Ishikawa (cell line): Measurements from ENCODE around the gene GRIN2D.

Source experiments
- CEBPB ChIP-seq: IDR thresholded peaks from 2 replicates; pipeline ENCODE4 v1.6.1; 2012
- CREB1 ChIP-seq: IDR thresholded peaks from 2 replicates; pipeline ENCODE4 v1.6.1; 2012; ENCODE audit warnings: low read depth
- EP300 ChIP-seq: IDR thresholded peaks from 2 replicates; pipeline ENCODE4 v1.6.1; 2012; ENCODE audit warnings: borderline replicate concordance
- NFIC ChIP-seq: IDR thresholded peaks from 2 replicates; pipeline ENCODE4 v1.6.1; 2012
- RAD21 ChIP-seq: IDR thresholded peaks from 2 replicates; pipeline ENCODE4 v1.6.1; 2012; ENCODE audit warnings: low read depth
- REST ChIP-seq: IDR thresholded peaks from 2 replicates; pipeline ENCODE4 v1.6.1; 2012; ENCODE audit warnings: low read depth, mild to moderate bottlenecking
- TAF1 ChIP-seq: IDR thresholded peaks from 2 replicates; pipeline ENCODE4 v1.6.1; 2012; ENCODE audit warnings: low read depth, mild to moderate bottlenecking
- TEAD4 ChIP-seq: IDR thresholded peaks from 2 replicates; pipeline ENCODE4 v1.6.1; 2012
- YY1 ChIP-seq: IDR thresholded peaks from 2 replicates; pipeline ENCODE4 v1.6.1; 2012; ENCODE audit warnings: low read depth
- ZBTB7A ChIP-seq: IDR thresholded peaks from 2 replicates; pipeline ENCODE4 v1.6.1; 2012; ENCODE audit warnings: low read depth

GRCh38 chr19:48397263-48398101, 4.0 kb downstream of the GRIN2D start:
- TF ChIP-seq EP300, result no peak
- TF ChIP-seq REST, result no peak
- no peak for TF ChIP-seq CREB1
- TF ChIP-seq CEBPB, result no peak
- no peak for TF ChIP-seq ZBTB7A
- no peak for TF ChIP-seq RAD21
- TF ChIP-seq TAF1, result no peak
- TF ChIP-seq NFIC, result no peak
- TF ChIP-seq TEAD4, result no peak
- no peak for TF ChIP-seq YY1
